Head of caudate nucleus (tissue), 42 donors: ENCODE results near the gene CCDC61.
A peak's percentile ranks its signal among the peaks of the same experiment; 100 is the strongest.

ENCODE experiments used
- DNase-seq, 42 donors: peaks; one replicate each; pipeline versions ENCODE4 v3.0.0 to v3.0.0-alpha.2; 2020 to 2021; ENCODE audit warnings: mixed read lengths in 7 of 42
- intact Hi-C: fragments of 100-400 bp; cut with DNase I; formaldehyde crosslinking; loops from one replicate; pipeline ENCODE4 v1.15.0; 2022

CCDC61 gene

DNA sequence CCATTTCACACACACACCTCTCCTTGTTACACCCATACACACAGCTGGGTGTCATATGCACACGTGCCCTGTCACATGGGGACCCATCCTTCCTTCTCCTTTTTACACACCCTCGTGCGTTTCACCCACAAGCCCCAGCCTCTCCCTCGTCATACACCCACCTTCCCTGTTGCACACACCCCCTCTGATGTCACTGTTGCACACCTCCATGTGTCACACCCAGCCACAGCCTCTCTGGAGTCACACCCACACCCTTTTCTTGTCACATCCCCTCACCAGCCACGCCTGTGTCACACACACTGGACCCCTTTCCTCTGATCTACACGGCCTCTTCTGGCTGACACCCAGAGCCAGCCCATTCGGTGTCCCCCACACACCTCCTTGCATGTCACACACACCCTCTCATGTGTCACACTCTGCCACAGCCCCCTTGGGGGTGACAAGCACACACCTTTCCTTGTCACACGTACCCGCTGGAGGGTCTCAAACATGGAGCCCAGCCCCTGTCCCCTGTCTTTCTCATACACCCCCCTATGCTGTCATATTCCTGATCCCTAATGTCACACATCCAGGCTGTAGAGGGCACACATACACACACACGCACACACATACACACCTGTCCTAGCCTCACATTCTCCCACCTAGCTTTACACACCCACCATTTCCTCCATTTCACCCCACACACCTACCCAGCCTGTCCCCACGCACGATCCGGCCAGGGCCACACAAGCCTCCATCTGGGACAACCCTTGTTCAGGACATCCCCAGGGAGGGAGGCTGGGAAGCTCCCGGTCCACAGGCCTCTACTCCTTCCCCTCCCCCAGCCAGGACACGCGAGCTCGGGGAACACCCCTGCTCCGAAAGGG, 23.0 kb upstream of the CCDC61 start:
- intact Hi-C loops: no loop called here
- peak; percentile 30 to 90 (median 71) for DNase-seq

DNA sequence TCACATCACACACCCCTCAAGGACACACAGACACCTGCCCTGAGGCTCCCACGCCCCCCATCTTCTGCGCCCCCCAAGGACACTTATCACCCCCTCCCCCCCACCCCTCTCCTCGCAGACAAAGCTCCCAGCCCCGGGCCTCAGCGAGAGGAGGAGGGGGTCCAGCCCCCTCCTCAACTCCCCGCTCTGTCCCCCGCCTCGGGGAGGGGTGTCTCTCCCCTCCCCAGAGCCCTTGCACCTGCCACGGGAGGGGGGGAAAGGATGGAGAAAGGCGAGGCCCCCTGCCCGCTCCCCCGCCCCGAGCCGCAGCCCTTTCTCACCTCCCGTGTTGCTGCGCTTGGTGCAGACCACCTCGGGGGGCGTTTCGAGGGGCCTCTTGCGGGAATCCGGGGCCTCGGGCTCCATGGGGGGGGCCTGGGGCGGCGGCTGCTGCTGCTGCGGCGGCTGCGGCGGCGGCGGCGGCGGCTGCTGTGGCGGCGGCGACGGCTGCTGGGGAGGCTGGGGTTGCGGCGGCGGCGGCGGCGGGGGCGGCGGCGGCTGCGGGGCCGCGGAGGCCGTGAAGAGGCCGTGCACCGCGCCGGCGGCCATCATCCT, 22.2 kb upstream of the CCDC61 start:
- DNase-seq: peak in 9 of 42 donors; percentile 26 to 66 (median 35)
- intact Hi-C loops: no loop called here

DNA sequence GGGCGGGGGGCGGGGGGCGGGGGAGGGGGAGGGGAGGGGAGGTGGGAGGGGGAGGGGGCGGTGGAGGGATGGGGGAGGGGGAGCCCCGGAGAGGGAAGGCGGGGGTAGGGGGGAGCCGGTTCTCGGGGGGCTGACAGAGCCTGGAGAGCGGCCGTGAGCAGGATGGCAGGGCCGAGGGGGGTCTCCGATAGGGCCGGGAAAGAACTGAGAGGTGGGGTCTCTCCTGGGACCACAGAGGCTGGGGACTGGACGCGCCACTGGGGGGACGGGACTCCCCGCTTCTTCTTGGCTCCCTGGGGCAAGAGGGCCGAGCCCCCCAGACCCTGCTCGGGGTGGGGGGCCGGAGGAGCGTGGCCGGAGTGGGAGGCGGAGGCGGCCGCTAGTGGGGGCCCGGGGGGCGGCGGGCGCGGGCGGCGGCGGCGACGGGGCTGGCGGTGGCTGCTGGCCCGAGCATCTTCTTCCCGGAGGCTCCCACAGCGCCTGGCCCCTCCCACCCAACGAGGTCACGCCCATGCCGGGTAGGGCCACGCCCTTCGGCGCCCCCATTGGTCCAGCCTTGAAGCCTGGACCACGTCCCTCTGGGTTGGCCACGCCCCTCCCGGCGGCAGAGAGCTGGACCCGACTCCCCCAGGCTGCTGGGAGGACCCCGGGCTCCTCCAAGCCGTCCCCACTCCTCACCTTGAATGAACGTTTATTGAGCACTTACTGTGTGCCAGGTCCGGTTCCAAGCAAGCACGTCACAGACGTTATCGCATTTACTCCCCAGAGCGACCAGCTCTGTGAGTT, 21.5 kb upstream of the CCDC61 start, which contains the start of gene NOVA2:
Gene NOVA2, minus strand, starts transcription at position 313 of the 786 bp plus-strand sequence. CDS start 514 bp downstream, outside the sequence.
- peak; percentile 84 to 98 (median 94) for DNase-seq
- intact Hi-C loops: no loop called here

DNA sequence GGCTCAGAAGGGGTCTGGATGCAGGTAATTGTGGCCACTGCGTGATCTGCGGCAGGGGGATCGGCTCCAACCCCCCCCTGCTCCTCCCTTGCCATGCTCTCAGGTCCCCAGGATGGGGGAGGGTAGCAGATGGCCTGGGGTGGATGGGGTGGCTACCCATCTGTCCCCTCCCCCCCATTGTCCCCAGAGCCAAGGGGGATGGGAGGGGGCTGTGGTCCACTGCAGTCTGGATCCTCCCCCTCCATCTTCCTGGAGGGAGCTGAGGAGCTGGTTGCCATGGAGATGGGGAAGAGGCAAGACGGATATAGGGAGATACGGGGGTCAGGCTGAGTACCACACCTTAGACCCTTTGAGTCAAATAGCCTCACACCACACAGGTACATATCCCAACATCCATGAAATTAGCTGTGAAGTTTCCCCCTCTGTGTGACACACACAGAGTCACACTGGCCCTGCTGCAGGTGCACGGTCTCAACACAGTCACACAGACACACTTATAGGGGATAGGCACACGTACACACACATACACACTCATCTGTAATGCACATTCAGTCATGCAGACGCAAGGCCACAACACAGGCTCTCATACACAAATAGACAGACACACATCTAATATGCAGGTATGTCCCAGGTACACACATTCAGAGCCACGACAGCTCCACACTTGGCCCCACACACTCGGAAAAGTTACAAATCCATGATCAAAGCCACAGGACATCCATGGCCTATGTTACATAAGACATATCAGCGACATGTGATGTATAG, 19.8 kb upstream of the CCDC61 start:
- DNase-seq: no peak
- intact Hi-C loops: no loop called here

DNA sequence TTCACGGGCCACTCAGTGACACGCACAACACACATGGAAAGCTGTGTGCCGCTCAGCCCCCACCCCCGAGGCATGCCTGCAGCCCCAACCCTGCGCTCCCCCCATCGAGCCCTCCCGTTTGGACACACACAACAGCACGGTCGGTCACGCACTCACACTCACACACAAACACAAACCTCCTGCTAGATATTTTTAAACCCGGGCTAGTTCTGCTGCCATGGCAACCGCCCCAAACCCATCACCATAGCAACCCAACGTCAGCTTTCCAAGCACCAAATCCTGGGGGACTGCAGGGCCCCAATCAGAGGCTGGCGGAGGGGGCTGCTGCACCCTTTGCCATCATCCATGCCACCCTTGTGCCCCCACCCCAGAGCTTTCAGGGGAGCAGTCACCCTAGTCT, 19.1 kb upstream of the CCDC61 start:
- DNase-seq: peak; percentile 47 to 88 (median 75)
- intact Hi-C loops: no loop called here

DNA sequence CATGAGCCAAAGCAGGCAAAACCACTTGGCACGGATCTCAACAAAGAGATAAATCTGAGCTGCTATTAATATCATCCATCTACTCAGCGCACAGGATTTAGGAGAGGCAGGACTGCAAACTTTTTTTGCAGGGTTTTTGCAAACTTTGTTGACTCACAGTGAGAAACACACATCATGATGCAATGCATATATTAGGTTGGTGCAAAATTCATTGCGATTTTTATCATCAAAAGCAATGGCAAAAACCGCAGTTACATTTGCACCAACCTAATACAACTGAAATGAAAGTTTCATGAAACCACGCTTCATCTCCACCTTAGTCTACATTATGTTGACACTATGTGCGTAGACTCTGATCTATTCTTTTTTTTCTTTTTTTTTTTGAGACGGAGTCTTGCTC, 17.1 kb upstream of the CCDC61 start:
- no peak for DNase-seq
- intact Hi-C loops: no loop called here

DNA sequence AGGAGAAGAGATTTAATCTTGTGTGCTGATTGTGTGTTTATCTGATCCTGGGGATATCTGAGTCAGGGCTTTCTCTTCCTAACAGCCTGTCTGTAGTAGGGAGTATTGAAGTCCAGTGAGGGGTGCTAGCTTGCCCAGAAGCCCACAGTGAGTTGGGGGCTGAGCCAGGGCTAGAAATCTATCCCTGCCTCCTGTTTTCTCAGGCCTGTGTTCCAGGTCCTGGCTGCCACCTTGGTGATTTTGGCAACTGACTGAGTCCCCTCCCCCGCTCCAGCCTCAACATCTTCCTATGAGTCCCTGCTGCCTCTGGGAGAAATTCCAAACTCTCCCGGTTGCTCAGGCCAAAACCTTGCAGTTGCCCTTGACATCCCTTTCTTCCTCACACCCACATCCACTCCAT, 13.9 kb upstream of the CCDC61 start:
- DNase-seq: peak in 3 of 42 donors; percentile 33 to 52 (median 42)
- intact Hi-C loops: no loop called here

DNA sequence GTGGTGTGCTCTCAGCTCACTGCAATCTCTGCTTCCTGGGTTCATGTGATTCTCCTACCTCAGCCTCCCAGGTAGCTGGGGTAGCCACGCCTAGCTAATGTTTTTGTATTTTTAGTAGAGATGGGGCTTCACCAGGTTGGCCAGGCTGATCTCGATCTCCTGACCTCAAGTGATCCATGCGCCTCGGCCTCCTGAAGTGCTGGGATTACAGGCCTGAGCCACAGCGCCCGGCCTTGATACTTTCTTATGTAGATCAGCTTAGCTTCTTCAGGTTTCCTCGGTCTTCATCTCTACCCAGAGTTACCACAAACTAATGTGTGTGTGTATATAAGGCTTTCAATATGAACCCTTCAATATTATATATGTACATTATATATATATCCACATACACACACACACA, 9.9 kb upstream of the CCDC61 start:
- intact Hi-C loops: no loop called here
- no peak for DNase-seq

DNA sequence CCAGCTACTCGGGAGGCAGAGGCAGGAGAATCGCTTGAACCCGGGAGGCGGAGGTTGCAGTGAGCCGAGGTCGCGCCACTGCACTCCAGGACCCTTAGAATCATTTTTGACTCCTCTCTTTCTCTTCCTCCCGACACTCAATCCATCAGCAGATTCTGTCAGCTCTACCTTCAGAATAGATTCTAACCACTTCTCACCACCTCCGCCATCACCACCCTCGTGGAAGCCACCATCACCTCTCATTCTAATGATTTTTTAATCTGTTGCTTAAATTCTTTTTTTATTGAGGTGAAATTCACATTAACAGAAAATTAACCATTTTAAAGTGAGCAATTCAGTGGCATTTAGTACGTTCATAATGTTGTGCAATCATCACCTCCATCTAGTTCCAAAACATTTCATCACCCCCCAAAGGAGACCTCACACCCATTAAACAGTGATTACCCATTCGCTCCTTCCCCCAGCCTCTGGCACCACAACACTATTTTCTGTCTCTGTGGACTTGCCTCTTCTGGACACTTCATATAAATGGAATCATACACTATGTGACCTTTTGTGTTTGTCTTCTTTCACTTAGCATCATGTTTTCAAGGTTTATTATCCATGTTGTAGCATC, 5.0 kb upstream of the CCDC61 start:
- intact Hi-C loops: no loop called here
- peak in 6 of 42 donors; percentile 22 to 62 (median 48) for DNase-seq

DNA sequence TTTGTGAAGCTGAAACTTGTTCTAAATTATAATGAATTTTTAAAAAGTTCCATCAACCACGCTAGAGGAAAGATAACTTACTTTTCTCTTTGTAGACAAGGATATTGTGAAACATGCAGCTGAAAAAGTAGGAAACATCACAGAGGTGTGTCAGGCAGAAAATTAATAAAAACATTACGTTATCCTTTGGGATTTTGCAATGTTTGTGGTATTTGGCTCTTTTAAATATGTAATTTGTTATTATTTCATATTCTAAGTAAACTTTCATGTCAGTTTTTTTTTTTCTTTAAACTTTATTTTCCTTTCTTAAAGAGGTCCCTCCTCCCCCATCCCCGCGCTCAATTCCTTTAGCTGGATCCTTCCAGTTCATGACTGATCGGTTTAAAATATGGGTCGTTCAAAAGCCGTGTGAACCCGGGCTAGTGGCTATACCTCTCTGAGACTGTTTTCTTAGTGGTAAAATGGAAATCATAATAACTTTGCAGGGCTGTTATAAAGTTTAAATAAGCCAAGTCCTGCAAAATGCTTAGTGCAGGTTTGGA, 740 bp upstream of the CCDC61 start:
- DNase-seq: no peak
- intact Hi-C loops: no loop called here

DNA sequence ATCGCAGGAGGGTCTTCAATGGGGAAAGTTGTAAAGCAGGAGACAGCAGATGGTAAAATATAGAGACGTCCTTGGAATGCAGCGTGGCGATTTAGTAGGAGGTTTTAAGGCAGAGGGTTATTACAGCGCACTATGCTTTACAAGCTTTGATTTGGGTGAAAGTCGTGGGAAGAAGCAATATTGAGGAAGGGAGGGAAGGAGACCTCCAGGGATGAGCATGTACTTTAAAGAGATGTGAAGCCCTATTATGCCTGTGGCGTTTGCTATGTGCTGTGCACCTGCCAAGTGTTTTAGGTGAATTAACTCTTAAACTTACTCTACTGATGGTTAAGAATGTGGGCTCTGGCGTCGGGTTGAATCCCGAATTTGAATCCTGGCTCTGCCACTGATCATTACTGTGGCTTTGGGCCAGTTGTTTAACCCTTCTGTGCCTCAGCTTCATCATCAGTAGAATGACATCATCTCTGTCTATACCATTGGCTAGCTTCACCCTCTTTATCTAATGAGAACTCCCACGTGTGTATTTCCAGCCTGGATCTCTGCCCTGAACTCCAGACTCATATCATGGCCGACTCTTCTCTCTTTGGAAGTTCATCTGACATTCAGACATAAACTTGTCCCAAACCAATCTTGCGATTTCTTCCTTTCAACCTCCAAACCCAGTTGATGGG, 583 bp downstream of the CCDC61 start:
- intact Hi-C loops: no loop called here
- DNase-seq: no peak

DNA sequence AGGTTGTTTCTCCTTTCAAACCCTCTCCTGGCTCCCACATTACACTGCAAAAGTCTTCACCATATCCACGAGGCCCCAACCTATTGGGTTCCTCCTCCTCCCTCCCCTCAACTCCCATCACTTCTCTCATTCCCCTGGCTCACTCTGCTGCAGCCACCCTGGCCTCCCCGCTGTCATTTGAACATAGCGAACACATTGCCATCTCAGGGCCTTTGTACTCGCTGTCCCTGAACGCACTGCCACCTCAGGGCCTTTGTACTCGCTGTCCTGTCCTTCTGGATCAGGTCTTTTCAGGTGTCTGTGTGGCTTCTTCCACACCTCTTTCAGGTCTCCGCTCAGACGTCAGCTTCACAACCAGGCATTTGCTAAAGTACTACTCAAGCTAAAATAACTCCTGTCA, 1.7 kb downstream of the CCDC61 start:
- DNase-seq: no peak
- intact Hi-C loops: no loop called here

DNA sequence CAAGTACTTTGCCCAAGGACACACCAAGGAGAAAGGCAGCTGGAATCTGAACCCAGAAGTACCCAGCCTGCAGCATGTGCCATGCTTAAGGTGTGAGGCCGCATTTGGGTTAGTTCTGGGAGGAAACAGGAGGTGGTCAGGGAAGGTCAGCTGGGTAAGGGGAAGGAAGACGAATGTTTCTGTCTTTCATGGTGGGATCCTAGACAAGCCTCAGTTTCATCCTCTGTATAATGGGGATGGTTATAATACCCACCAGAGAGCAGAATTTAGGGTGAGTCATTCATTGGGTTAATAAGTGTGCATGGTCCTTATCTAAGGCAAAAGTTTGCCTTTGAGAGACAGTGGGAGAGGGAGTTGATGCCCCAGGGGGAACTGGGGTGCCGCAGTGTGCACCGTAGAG, 3.6 kb downstream of the CCDC61 start:
- no peak for DNase-seq
- intact Hi-C loops: no loop called here

DNA sequence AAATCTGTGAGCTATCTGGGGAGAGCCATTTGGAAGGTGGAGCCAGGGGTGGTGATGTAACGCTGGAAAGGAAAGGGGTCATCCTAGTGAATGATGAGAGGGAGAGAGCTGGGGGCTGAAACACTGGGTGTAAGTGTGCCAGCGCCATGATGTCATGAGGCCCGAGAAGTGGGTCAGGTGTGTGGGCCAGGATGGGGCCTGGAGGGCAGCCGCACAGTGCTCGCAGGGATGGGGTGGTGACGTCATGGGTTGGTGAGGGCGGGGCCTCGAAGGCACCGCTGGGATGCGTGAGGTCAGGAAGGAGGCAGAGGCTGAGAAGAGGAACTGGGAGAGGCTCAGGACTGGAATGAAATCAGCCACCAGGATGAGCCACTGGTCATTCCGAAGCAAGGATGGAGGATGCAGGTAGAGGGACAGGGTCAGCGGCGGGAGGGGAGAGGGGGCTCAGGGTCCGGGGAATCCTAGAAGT, 4.4 kb downstream of the CCDC61 start:
- peak; percentile 41 to 90 (median 75) for DNase-seq
- intact Hi-C loops: no loop called here

DNA sequence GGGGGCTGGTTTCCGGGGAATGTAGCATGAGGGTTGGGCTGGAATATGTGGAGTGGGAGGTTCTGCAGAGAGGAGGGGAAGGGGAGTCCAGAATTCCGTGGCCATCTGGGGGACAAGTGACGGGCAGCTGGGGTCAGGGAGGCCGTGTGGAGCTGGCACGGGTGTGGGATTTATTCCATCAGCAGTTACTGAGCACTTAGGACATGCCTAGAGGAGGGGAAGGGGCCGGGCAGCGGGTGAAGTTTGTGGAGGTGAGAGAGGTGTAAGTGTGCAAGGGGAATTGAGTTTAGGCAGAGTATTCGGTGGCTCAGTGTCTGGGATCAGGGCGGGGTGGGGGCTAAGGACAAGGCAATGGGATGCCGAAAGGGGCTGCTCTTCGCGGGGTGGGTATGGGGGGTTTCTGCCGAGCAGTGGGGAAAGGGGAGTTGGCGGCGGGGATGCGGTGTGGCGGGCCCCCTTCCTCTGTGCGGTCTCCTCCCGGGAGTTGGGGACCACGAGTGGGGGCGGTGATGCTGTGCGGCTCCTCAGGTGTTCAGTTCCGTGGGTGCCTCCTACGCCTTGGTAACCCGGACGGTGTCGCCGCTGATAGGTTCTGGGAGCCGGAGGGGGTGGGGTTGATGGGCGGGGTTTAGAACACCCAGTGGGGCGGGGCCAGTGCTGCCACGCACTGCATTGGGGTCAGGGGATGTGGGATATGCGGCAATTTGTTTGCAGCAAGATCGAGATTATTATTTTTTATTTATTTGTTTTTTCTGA, 5.4 kb downstream of the CCDC61 start:
- intact Hi-C loops: no loop called here
- peak; percentile 70 to 94 (median 85) for DNase-seq

DNA sequence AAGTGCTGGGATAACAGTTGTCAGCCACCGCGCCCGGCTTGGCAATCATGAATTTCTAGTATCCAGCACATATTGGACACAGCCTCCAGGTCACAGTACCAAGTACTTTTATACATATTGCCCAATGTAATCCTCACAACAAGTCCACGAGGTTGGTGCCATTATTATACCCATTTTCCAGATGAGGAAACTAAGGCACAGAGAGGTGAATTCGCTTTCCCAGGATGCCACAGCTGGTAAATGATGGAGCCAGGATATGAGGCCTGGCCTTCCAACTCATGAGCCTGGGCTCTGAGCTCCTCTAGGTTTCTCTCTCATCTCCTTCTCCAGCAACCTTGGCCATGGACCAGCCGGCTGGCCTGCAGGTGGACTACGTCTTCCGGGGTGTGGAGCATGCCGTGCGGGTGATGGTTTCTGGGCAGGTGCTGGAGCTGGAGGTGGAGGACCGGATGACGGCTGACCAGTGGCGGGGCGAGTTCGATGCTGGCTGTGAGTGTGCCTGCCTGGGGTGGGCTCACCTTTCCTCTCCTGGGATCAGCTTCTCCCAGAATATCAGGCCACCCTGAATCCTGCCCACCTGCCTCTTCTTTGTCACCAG, 7.5 kb downstream of the CCDC61 start:
- intact Hi-C loops: no loop called here
- no peak for DNase-seq

DNA sequence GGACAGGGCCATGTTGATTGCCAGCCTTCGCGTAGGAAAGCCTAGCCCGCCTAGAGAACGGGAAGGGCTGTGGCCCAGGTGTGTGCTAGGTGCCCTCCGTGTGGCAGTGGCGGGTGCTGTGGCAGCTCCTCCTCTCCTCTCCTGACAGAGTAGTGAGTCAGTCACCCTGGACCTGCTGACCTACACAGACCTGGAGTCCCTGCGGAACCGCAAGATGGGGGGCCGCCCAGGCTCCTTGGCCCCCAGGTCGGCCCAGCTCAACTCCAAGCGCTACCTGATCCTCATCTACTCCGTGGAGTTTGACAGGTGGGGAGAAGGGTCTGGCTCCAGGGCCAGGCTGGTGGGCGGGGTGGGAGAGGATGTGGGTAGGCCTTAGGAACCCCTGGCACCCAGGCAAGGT, 11.1 kb downstream of the CCDC61 start:
- no peak for DNase-seq
- intact Hi-C loops: loop anchor here (5.0 kb wide), 1 partner anchor 49 kb away; no protein-coding TSS in a partner anchor
